Osteocyte (in vitro differentiated cells): Measurements from ENCODE around the gene TPRG1L. TPM values are rescaled to one million over a fixed set of nuclear protein-coding genes. Genes with fewer than 3 reads are reported as not detected.

Source experiments
- DNase-seq: peaks from one replicate; pipeline ENCODE4 v3.0.0; 2021; ENCODE audit warnings: mixed read lengths; ENCODE audit not compliant: unreplicated experiment; ENCODE audit errors: extremely low spot score
- H3K27ac Mint-ChIP-seq: one replicate; pipeline ENCODE4 v1.8.0; 2021; ENCODE audit warnings: mild to moderate bottlenecking, mixed read lengths; ENCODE audit not compliant: unreplicated experiment
- H3K27me3 Mint-ChIP-seq: one replicate; pipeline ENCODE4 v1.8.0; 2021; ENCODE audit warnings: mixed read lengths; ENCODE audit not compliant: unreplicated experiment
- H3K36me3 Mint-ChIP-seq: one replicate; pipeline ENCODE4 v1.8.0; 2021; ENCODE audit warnings: mixed read lengths; ENCODE audit not compliant: unreplicated experiment
- H3K4me1 Mint-ChIP-seq: one replicate; pipeline ENCODE4 v1.8.0; 2021; ENCODE audit warnings: mixed read lengths; ENCODE audit not compliant: unreplicated experiment
- H3K4me3 Mint-ChIP-seq: one replicate; pipeline ENCODE4 v1.8.0; 2021; ENCODE audit warnings: mild to moderate bottlenecking, moderate library complexity, mixed read lengths; ENCODE audit not compliant: unreplicated experiment
- H3K9me3 Mint-ChIP-seq: one replicate; pipeline ENCODE4 v1.8.0; 2021; ENCODE audit warnings: mixed read lengths; ENCODE audit not compliant: unreplicated experiment
- total RNA-seq: library from RNA; stranded (reverse); gene quantifications from 2 replicates; pipeline ENCODE4 v1.2.1, GENCODE V29; 2021
- TF ChIP-seq, protein P1 (sequence below): fragments of 200-600 bp; sonication (generic); IDR thresholded peaks from 2 replicates; pipeline ENCODE4 v1.5.0; 2021; ENCODE audit warnings: antibody characterized with exemption, mild to moderate bottlenecking, moderate library complexity

TPRG1L gene
- total RNA-seq, 1 donor from 2014 or later = 49.1 TPM

DNA sequence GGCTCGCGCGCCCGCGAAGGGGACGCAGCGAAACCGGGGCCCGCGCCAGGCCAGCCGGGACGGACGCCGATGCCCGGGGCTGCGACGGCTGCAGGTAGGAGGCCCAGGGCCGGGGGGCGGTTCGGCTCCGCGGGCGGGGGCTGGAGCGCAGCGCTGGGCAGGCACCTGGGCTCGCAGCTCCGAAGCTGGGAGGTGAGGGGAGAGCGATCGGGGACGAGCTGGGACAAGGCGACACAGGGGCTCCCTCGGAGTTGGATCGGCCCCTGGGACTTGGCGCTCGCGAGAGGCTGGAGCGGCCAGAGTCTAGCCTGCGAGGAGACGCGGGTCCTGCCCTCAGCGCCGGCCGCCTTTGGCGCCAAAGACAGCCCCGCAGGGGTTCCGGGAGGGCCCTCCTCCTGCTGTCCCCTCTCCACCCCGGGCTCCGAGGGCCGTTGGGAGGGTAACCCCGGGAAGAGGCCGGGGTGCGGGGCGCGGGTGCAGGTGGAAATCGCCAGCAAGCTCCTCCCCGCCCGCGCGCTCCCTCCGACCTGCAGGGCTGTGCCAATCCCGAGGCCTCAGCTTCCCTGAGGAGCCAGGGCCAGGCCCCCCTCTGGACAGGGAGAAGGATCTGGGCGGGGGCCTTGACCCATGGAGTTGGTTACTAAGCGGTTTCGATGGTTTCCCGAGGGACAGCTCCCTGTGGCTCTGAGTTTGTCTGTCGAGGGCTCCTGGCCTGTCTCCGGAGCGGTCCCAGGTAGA, 27.9 kb downstream of the TPRG1L start:
- H3K27me3 Mint-ChIP-seq = peaks cover 57% of the 10 kb centered on the region
- TF ChIP-seq, protein P1, sequence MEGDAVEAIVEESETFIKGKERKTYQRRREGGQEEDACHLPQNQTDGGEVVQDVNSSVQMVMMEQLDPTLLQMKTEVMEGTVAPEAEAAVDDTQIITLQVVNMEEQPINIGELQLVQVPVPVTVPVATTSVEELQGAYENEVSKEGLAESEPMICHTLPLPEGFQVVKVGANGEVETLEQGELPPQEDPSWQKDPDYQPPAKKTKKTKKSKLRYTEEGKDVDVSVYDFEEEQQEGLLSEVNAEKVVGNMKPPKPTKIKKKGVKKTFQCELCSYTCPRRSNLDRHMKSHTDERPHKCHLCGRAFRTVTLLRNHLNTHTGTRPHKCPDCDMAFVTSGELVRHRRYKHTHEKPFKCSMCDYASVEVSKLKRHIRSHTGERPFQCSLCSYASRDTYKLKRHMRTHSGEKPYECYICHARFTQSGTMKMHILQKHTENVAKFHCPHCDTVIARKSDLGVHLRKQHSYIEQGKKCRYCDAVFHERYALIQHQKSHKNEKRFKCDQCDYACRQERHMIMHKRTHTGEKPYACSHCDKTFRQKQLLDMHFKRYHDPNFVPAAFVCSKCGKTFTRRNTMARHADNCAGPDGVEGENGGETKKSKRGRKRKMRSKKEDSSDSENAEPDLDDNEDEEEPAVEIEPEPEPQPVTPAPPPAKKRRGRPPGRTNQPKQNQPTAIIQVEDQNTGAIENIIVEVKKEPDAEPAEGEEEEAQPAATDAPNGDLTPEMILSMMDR = no peak
- no peaks in the 10 kb centered on the region for H3K36me3 Mint-ChIP-seq
- peak; percentile 84 for DNase-seq
- peaks cover 21% of the 10 kb centered on the region for H3K4me1 Mint-ChIP-seq
- no peak overlapping the region for H3K4me3 Mint-ChIP-seq
- H3K9me3 Mint-ChIP-seq = no peaks in the 10 kb centered on the region
- no peak overlapping the region for H3K27ac Mint-ChIP-seq

DNA sequence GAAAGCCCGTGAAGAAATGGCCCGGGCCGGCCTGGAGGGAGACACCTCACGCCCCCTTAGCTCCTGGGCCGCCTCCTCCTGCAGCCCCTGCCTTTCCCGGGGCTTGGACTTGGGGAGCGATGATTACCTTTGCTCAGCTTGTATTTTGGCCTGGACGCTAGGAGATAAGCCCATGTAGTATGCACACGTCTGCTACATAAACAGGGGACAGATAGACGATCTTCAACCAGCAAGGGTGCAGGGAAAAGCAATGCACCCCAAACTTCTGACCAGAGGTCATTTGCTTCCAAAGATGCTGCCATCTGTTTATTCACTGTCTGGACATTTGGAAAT, 28.4 kb downstream of the TPRG1L start:
- peaks cover 63% of the 10 kb centered on the region for H3K27me3 Mint-ChIP-seq

DNA sequence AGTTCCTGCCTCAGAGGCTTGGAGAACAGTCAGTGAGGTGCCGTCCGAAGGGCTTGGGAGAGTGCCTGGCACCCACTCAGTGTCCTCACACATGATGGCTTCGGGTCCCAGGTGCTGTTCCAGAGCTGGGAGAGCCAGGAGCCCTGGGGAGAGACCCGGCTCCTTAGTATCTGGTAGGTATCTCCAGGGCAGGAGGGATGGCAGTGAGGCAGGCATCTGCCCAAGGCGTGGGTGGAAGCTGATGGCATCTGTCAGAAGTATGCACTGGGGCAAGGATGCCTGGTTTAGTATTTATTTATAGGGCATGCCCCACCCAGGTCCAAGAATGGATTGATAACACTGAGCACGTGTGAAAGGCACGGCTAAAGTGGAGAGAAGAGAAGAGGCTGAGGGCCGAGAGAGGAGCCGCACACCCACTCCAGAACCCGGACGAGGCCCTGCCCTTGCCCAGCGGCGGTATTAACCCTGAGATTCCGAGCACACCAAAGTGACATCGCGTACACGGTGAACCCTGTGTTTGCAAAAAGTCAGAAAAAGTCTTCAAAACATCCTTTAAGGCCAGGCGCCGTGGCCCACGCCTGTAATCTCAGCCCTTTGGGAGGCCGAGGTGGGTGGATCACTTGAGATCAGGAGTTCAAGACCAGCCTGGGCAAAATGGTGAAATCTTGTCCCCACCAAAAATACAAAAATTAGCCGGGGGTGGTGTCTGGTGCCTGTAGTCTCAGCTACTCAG, 29.9 kb downstream of the TPRG1L start:
- peaks cover 71% of the 10 kb centered on the region for H3K27me3 Mint-ChIP-seq
- H3K4me3 Mint-ChIP-seq = no peak overlapping the region

More for the DNA sequence above, 28.4 kb downstream of the TPRG1L start:
- H3K36me3 Mint-ChIP-seq = no peaks in the 10 kb centered on the region
- no peak for DNase-seq
- H3K4me1 Mint-ChIP-seq = peaks cover 18% of the 10 kb centered on the region
- H3K9me3 Mint-ChIP-seq = no peaks in the 10 kb centered on the region
- no peak overlapping the region for H3K4me3 Mint-ChIP-seq
- no peak overlapping the region for H3K27ac Mint-ChIP-seq
- TF ChIP-seq, protein P1 = no peak

DNA sequence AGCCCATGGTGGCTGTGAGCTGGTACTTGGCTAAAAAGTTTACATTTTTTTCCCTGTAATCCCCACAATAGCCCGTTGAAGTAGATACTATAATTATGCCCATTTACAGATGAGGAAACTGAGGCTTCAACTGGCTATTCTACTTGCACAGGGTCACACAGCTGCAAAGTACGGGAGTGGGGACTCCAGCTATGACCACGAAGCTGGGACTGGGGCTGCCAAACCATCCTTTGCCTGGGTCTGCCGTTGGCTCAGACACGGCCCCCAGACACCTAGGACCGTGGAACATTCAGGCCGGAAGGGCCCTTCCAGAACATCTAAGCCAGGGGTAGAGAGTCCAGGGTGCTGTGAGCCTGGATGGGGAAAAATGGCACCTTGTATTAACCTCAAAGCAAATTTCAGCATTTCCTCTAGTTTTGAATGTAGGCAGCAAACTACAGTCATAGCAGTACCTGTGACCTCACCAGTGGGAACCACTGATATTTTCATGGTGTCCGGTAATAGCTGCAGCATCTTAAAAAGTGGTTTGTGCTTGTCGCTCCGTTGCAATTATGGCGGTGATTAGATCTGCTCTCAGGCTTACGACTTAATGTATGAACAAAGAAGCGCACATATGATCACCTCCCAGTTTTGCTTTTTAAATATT, 31.8 kb downstream of the TPRG1L start:
- TF ChIP-seq, protein P1 = no peak
- no peak for DNase-seq
- H3K27ac Mint-ChIP-seq = no peak overlapping the region
- no peak overlapping the region for H3K4me3 Mint-ChIP-seq
- peaks cover 67% of the 10 kb centered on the region for H3K27me3 Mint-ChIP-seq
- H3K4me1 Mint-ChIP-seq = no peaks in the 10 kb centered on the region
- H3K9me3 Mint-ChIP-seq = no peaks in the 10 kb centered on the region
- no peaks in the 10 kb centered on the region for H3K36me3 Mint-ChIP-seq

More for the DNA sequence above, 29.9 kb downstream of the TPRG1L start:
- H3K4me1 Mint-ChIP-seq = peaks cover 7% of the 10 kb centered on the region
- no peak overlapping the region for H3K27ac Mint-ChIP-seq
- TF ChIP-seq, protein P1 = no peak
- no peaks in the 10 kb centered on the region for H3K36me3 Mint-ChIP-seq
- H3K9me3 Mint-ChIP-seq = no peaks in the 10 kb centered on the region
- no peak for DNase-seq

DNA sequence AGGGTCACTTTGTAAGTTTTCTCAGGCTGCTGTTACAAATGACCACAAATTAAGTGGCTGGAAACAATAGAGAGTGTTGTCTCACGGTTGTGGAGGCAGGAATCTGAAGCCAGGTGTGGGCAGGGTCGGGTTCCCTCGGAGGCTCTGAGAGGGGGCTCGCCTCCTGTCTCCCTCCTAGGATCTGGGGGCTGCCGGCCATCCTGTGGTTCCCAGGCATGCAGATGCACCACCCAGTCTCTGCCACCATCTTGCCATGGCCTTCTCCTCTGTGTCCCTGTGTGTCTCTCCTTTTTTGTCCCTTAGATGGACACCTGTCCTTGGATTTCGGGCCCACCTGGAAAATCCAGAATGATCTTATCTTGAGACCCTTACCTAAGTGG, 32.3 kb downstream of the TPRG1L start:
- no peaks in the 10 kb centered on the region for H3K4me1 Mint-ChIP-seq
- TF ChIP-seq, protein P1 = no peak
- no peaks in the 10 kb centered on the region for H3K36me3 Mint-ChIP-seq
- H3K9me3 Mint-ChIP-seq = no peaks in the 10 kb centered on the region
- H3K4me3 Mint-ChIP-seq = no peak overlapping the region
- no peak for DNase-seq
- H3K27me3 Mint-ChIP-seq = peaks cover 69% of the 10 kb centered on the region
- no peak overlapping the region for H3K27ac Mint-ChIP-seq
